K562 (cell line): Measurements from ENCODE around the gene ID2. TPM values are rescaled to one million over a fixed set of nuclear protein-coding genes. Genes with fewer than 3 reads are reported as not detected.

Experiments
- ATAC-seq: fragments of 200-7000 bp; cut with Tn5 transposase; 3 replicates; pipeline ENCODE4 v1.9.1; 2020; ENCODE audit warnings: moderate library complexity
- BruUV-seq: library from RNA; stranded (reverse); fragments of 400-500 nt; replicated peaks from 2 replicates; lab custom pipeline; 2021; lab: Mats Ljungman, UMichigan
- CTCF ChIA-PET: fragments of 300-600 bp; formaldehyde crosslinking; extraction: SDS; loops from one replicate; lab custom pipeline; 2021; ENCODE audit warnings: low intra/inter-chr PET ratio; lab: Yijun Ruan, JAX
- POLR2A ChIA-PET: fragments of 300-600, 350-650 bp; sonication (Branson Sonifier 250); formaldehyde crosslinking; extraction: SDS; loops from one replicate; lab custom pipeline; 2021; ENCODE audit warnings: antibody characterized with exemption, inconsistent platforms; lab: Yijun Ruan, JAX
- DNase-seq, 4 experiments: peaks; one replicate each; pipeline versions ENCODE4 v3.0.0 to v3.0.0-alpha.2; 2011 to 2018; ENCODE audit warnings: low spot score in 3 of 4, mixed read lengths in 3 of 4; ENCODE audit errors: extremely low read depth in 1 of 4
- FAIRE-seq: peaks from 2 replicates; lab custom pipeline; 2011; peaks lifted over from hg19 to GRCh38; lab: Jason Lieb, UNC
- H2AFZ ChIP-seq: 2 replicates; pipeline ENCODE4 v1.6.0; 2011; ENCODE audit warnings: low read depth, low read length, control low read depth, inconsistent platforms
- H3K27ac ChIP-seq: fragments of 200-600 bp; 3 replicates; pipeline ENCODE4 v1.8.0; 2011; ENCODE audit warnings: low read depth, mild to moderate bottlenecking, control low read depth, inconsistent platforms, low read length, moderate library complexity, mixed read lengths; ENCODE audit errors: extremely low read depth
- H3K27me3 ChIP-seq, 2 experiments: fragments of 300-600 bp in 1 of 2; 2 replicates in 1 of 2; 3 replicates in 1 of 2; pipeline versions ENCODE4 v1.6.0 to v1.8.0; 2011; ENCODE audit warnings: inconsistent platforms in 2 of 2, low read length in 2 of 2, mild to moderate bottlenecking in 1 of 2, mixed read lengths in 1 of 2, moderate library complexity in 1 of 2; ENCODE audit not compliant: control insufficient read depth in 2 of 2, insufficient read depth in 2 of 2
- H3K36me3 ChIP-seq: fragments of 300-600 bp; 3 replicates; pipeline ENCODE4 v1.8.0; 2011; ENCODE audit warnings: mild to moderate bottlenecking, low read length, inconsistent platforms; ENCODE audit not compliant: control insufficient read depth, insufficient read depth
- H3K4me1 ChIP-seq, 2 experiments: fragments of 200-600 bp in 1 of 2; replicated peaks in 1 of 2; 2 replicates in 1 of 2; 3 replicates in 1 of 2; pipeline versions ENCODE4 v1.5.1 to v1.8.0; 2011; ENCODE audit warnings: inconsistent platforms in 2 of 2, low read length in 2 of 2, mild to moderate bottlenecking in 1 of 2, mixed read lengths in 1 of 2, moderate library complexity in 1 of 2; ENCODE audit not compliant: control insufficient read depth in 2 of 2, insufficient read depth in 2 of 2
- H3K4me2 ChIP-seq: 2 replicates; pipeline ENCODE4 v1.6.1; 2011; ENCODE audit warnings: low read length, control low read depth, inconsistent platforms, mixed read lengths; ENCODE audit not compliant: insufficient read depth
- H3K4me3 ChIP-seq: fragments of 200-600 bp; sonication (generic), shearing (Covaris generic); 2 replicates; pipeline ENCODE4 v1.5.1; 2016; ENCODE audit warnings: control low read depth, inconsistent platforms
- H3K79me2 ChIP-seq: fragments of 200-600 bp; 3 replicates; pipeline ENCODE4 v1.8.0; 2011; ENCODE audit warnings: low read length, inconsistent platforms; ENCODE audit not compliant: control insufficient read depth, insufficient read depth
- H3K9ac ChIP-seq, 2 experiments: 2 replicates each; pipeline versions ENCODE4 v1.6.0 to v1.6.1; 2011; ENCODE audit warnings: low read depth in 2 of 2, low read length in 2 of 2, control low read depth in 1 of 2, inconsistent platforms in 1 of 2, mild to moderate bottlenecking in 1 of 2, mixed read lengths in 1 of 2; ENCODE audit not compliant: insufficient read depth in 1 of 2
- H3K9me1 ChIP-seq: one replicate; pipeline ENCODE4 v1.6.0; 2011; ENCODE audit warnings: inconsistent platforms, mild to moderate bottlenecking, low read length, moderate library complexity; ENCODE audit not compliant: control insufficient read depth, insufficient read depth
- H3K9me3 ChIP-seq: replicated peaks from 2 replicates; pipeline ENCODE4 v1.5.1; 2011; ENCODE audit warnings: low read depth, low read length, inconsistent platforms; ENCODE audit not compliant: control insufficient read depth, insufficient read depth
- H4K20me1 ChIP-seq: replicated peaks from 2 replicates; pipeline ENCODE4 v1.6.1; 2011; ENCODE audit warnings: low read length, inconsistent platforms, mixed read lengths; ENCODE audit not compliant: control insufficient read depth, insufficient read depth
- BRCA1 ChIP-seq, 2 experiments: fragments of 450-650 bp in 1 of 2; sonication (generic) in 1 of 2; formaldehyde crosslinking in 1 of 2; IDR thresholded peaks; 2 replicates each; pipeline versions ENCODE4 v1.5.0 to v1.6.1; 2017 to 2020; ENCODE audit warnings: mild to moderate bottlenecking in 1 of 2, missing genetic modification reagents in 1 of 2
- NFXL1 ChIP-seq: fragments of 450-650 bp; formaldehyde crosslinking; IDR thresholded peaks from 2 replicates; pipeline ENCODE4 v1.4.0; 2021; ENCODE audit warnings: mild to moderate bottlenecking
- NR2C2 ChIP-seq, 2 experiments: fragments of 200-800 bp in 1 of 2; sonication (Bioruptor generic) in 1 of 2; sonication (generic) in 1 of 2; formaldehyde crosslinking in 1 of 2; IDR thresholded peaks; 2 replicates each; pipeline versions ENCODE4 v1.6.1 to v1.8.0; 2016 to 2022; ENCODE audit warnings: mild to moderate bottlenecking in 1 of 2, missing compliant biosample characterization in 1 of 2, missing genetic modification characterization in 1 of 2, missing genetic modification reagents in 1 of 2
- RBM22 ChIP-seq: fragments of 200-400 bp; formaldehyde crosslinking; IDR thresholded peaks from 2 replicates; pipeline ENCODE4 v1.6.1; 2018; ENCODE audit warnings: low read length, low read depth; ENCODE audit not compliant: poor library complexity, severe bottlenecking
- TAF7 ChIP-seq: fragments of 450-650 bp; IDR thresholded peaks from 2 replicates; pipeline ENCODE4 v1.6.1; 2016; ENCODE audit warnings: missing genetic modification characterization, missing compliant biosample characterization
- ZHX1 ChIP-seq: fragments of 150-350 bp; conservative IDR thresholded peaks from 2 replicates; pipeline ENCODE4 v1.6.1; 2014; ENCODE audit warnings: low read length
- ZNF655 ChIP-seq: fragments of 250-450 bp; sonication (Bioruptor Pico); IDR thresholded peaks from 2 replicates; pipeline ENCODE4 v1.5.0; 2021
- WGBS: fragments of 100-300 bp; shearing (Covaris generic); methylation state at CpG from one replicate; pipeline ENCODE4 v1.1.6; 2016; ENCODE audit warnings: low coverage, mixed read lengths; ENCODE audit not compliant: insufficient coverage; ENCODE audit errors: missing lambda C conversion rate; 5-methylcytosine and 5-hydroxymethylcytosine counted together
- in situ Hi-C: fragments of 300-500 bp; cut with MboI; formaldehyde crosslinking; loops from 4 replicates; pipeline ENCODE4 v1.15.0; 2018; ENCODE audit warnings: inconsistent platforms, mixed read lengths
- intact Hi-C: fragments of 100-400 bp; cut with micrococcal nuclease; formaldehyde crosslinking; loops from 2 replicates; pipeline ENCODE4 v1.14.2; 2022
- polyA plus RNA-seq, 8 experiments: library from polyadenylated mRNA; depleted of rRNA in 4 of 8; stranded (reverse) in 5 of 8; unstranded in 3 of 8; fragments of >200 nt; fragmentation: Nextera tagmentation in 2 of 8; fragmentation: Illumina TruSeq in 1 of 8; extraction: Ambion mirVana in 2 of 8; extraction: Trizol in 1 of 8; gene quantifications; 2 replicates each; pipeline versions ENCODE4 v1.2.1 to v1.2.3, GENCODE V29; 2011 to 2014; ENCODE audit warnings: inconsistent platforms in 1 of 8, missing spikeins in 1 of 8
- total RNA-seq, 7 experiments: library from RNA; depleted of rRNA in 6 of 7; stranded (reverse); fragments of >200 nt in 6 of 7; fragmentation: Illumina TruSeq in 2 of 7; extraction: Trizol in 2 of 7; gene quantifications; 2 replicates each; pipeline versions ENCODE4 v1.2.1 to v1.2.3, GENCODE V29; 2011 to 2021; ENCODE audit warnings: low replicate concordance in 1 of 7

ID2 gene
- total and polyA plus RNA-seq, 9 of the 15 experiments (the other 6 are each of a cell fraction or from before 2014, with no cell fraction given) = 8.0 to 35.7 (median 16.6) TPM

GRCh38 chr2:8643250-8643995, 38.4 kb upstream of the ID2 start (continued):
- TF ChIP-seq ZNF655 (CRISPR knock-in tag) (no peak), TAF7 (tag) (no peak)

DNA sequence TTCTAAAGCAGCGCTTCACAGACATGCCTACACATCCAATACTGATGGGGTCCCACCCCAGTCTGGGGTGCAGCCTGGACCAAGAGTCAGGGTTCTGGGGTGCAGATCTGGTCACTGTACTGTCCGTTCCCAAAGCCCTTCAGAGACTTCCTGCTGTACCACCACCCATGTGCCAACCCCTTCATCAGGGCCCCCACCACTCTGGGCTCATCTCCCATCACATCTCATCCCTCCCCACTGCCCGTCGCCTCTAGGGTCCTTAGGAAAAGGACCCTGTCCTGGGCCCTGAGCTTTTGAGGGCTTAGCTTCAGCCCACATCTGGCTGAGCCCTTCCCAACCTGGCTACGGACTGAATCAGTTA, 37.9 kb upstream of the ID2 start:
- Histone ChIP-seq H3K4me2 (no peak overlapping the region), H3K79me2 (no peaks in the 10 kb centered on the region), H3K27me3 (peaks cover 17 to 26% of the 10 kb centered on the region in 2 experiments; a peak in 4 of 5 replicates), H4K20me1 (no peaks in the 10 kb centered on the region), H3K9me3 (no peaks in the 10 kb centered on the region), H3K4me1 (peaks cover 3 to 24% of the 10 kb centered on the region in 2 experiments; a peak in 3 of 5 replicates), H3K9ac (no peak overlapping the region), H3K36me3 (no peaks in the 10 kb centered on the region), H3K27ac (no peak overlapping the region), H3K4me3 (no peak overlapping the region), H3K9me1 (peaks cover under 1% of the 10 kb centered on the region), H2AFZ (peak overlapping the region; percentile 97; the same call in 1 of the 2 replicates)
- in situ Hi-C loops = no loop called here
- TF ChIP-seq BRCA1 (IDR thresholded peaks at IDR 0.05) (no peak), BRCA1 (CRISPR knock-in tag; IDR thresholded peaks at IDR 0.05) (no peak), ZHX1 (no peak), NFXL1 (CRISPR knock-in tag) (no peak), RBM22 (no peak), NR2C2 (CRISPR knock-in tag; IDR thresholded peaks at IDR 0.05) (no peak), NR2C2 (tag; IDR thresholded peaks at IDR 0.05) (no peak)
- DNase-seq (no peak), ATAC-seq (no peak), FAIRE-seq (no peak)
- ChIA-PET POLR2A (interaction anchor here (0.6 to 2.4 kb wide), 2 partner anchors 11 to 13 kb away, joined by 5 to 6 read pairs; no protein-coding TSS in a partner anchor), CTCF (no interaction called here)
- intact Hi-C loops = loop anchor here (2.0 kb wide), 1 partner anchor 41 kb away; no protein-coding TSS in a partner anchor
- BruUV-seq = no TSS peak
- 58% methylated on average over 5 of the region's 5 CpGs for WGBS
